ENCODE results near the gene PKNOX2.

Gene PKNOX2

GRCh38 chr11:125317416-125317815, 152.9 kb downstream of the PKNOX2 start:
- DNase-seq, result no peak

GRCh38 chr11:125319649-125320048, 155.1 kb downstream of the PKNOX2 start:
- no peak for DNase-seq

- no peak for DNase-seq
Observed at GRCh38 chr11:125320347-125321076, 156.0 kb downstream of the PKNOX2 start.

GRCh38 chr11:125322289-125322688, 157.7 kb downstream of the PKNOX2 start:
- DNase-seq, result no peak

- no peak for DNase-seq
Observed at GRCh38 chr11:125325196-125325595, 160.6 kb downstream of the PKNOX2 start.

GRCh38 chr11:125326126-125326525, 161.6 kb downstream of the PKNOX2 start:
- no peak for DNase-seq

- DNase-seq, result no peak
Observed at GRCh38 chr11:125327518-125328224, 163.1 kb downstream of the PKNOX2 start.

GRCh38 chr11:125328225-125328580, 163.7 kb downstream of the PKNOX2 start:
- no peak for DNase-seq

- no peak for DNase-seq
Observed at GRCh38 chr11:125329786-125330185, 165.2 kb downstream of the PKNOX2 start.

- DNase-seq, result no peak
Observed at GRCh38 chr11:125330462-125331325, 166.1 kb downstream of the PKNOX2 start.

- no peak for DNase-seq
Observed at GRCh38 chr11:125331357-125332035, 166.9 kb downstream of the PKNOX2 start.

GRCh38 chr11:125332821-125333220, 168.3 kb downstream of the PKNOX2 start:
- DNase-seq, result no peak

- DNase-seq, result no peak
Observed at GRCh38 chr11:125333354-125334073, 169.0 kb downstream of the PKNOX2 start.

GRCh38 chr11:125335106-125335505, 170.6 kb downstream of the PKNOX2 start:
- no peak for DNase-seq

GRCh38 chr11:125337836-125338834, 173.6 kb downstream of the PKNOX2 start:
- no peak for DNase-seq

GRCh38 chr11:125338886-125339811, 174.6 kb downstream of the PKNOX2 start:
- no peak for DNase-seq

- DNase-seq, result no peak
Observed at GRCh38 chr11:125341676-125342075, 177.1 kb downstream of the PKNOX2 start.

GRCh38 chr11:125342281-125342930, 177.9 kb downstream of the PKNOX2 start:
- no peak for DNase-seq

GRCh38 chr11:125343086-125343717, 178.7 kb downstream of the PKNOX2 start:
- DNase-seq, result no peak

All from activated CD4-positive, CD25-positive, alpha-beta regulatory T cell treated with anti-CD3 and anti-CD28 coated beads, Interleukin-2, amount 50 U/mL, for 72 hours (primary cell).